Left lobe of liver (tissue), 2 donors: ENCODE results near the gene SELENOT. TPM values are rescaled to one million over a fixed set of nuclear protein-coding genes. Genes with fewer than 3 reads are reported as not detected.

Experiments
- ATAC-seq: fragments of 200-7000 bp; cut with Tn5 transposase; one replicate; pipeline ENCODE4 v1.9.1; 2020; ENCODE audit warnings: mild to moderate bottlenecking, moderate library complexity
- DNase-seq: peaks from one replicate; pipeline ENCODE4 v3.0.0-alpha.2; 2020; ENCODE audit warnings: low spot score
- total RNA-seq: library from RNA; stranded (reverse); gene quantifications from one replicate; pipeline ENCODE4 v1.2.1, GENCODE V29; 2021
- donor health status: DM: no; HTN: no; CAD: no; lungs with moderate emphysema.
- donor health status: DM: no; HTN: yes; CAD: no.

Gene SELENOT
- total RNA-seq, 1 donor from 2014 or later: 42.5 TPM

DNA sequence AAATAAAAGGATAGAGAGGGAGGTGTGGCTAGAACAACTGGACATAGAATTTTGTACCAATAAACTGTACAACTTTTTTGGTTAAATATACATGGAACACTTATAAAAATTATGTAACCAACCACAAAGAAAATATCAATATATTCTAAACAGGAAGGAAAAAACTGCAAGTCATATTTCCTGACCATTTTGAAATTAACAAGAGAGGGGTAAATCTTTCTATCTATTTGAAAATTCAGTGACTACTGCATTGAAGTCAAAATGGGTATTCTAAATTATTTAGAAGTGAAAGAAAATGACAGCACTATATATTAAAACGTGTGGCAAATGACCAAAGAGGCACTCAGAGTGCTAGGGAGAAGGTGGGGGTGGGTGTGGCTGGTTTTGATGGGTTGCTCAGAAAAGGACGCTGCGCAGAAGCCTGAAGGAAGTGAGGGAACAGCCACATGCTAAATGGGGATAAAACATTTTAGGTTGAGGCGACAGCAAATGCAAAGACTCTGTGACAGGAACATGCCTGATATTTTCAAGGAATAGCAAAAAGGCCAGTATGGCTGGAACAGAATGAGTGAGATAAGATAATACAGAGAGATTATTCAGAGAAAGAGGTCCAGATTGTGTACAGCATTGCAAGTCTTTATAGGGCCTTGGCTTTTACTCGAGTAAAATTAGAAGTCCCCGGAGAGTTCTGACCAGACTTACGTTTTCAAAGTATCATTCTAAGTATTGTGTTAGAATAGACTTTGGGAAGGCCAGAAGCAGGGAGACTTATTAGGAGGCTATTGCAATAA lies 59.5 kb downstream of the SELENOT start:
- DNase-seq (no peak), ATAC-seq (no peak)

DNA sequence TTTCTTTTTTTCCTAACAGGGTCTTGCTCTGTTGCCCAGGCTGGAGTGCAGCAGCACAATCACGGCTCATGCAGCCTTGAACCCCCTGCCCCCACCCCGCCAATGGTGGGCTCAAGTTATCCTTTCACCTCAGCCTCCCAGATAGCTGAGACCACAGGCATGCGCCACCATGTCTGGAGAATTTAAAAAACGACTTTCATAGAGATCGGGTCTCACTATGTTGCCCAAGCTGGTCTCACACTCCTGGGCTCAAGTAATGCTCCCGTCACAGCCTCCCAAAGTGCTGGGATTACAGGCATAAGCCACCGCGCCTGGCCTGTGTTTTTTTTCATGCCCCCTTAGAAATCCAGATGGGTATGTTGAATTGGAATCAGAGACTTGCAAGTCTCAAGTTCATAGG lies 60.3 kb downstream of the SELENOT start:
- DNase-seq (no peak), ATAC-seq (no peak)

DNA sequence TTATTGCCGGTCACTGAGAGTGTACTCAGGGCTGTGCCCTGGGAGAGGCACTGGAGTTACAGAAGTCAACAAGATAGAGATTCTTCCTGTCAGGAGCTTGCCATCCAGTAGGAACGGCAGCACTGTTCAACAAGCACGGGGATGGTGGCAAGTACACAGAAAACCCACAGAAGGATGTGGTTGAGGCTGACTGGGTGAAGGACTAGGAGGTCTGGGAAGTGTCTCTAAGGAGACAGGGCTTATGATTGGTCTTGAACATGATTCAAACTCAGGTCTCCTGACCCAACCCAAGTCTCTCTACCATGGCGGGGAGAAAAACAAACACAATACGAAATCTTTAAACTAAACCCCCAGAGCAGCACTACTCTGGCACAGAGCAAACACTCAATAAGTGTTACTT lies 63.0 kb downstream of the SELENOT start:
- ATAC-seq: no peak
- no peak for DNase-seq

DNA sequence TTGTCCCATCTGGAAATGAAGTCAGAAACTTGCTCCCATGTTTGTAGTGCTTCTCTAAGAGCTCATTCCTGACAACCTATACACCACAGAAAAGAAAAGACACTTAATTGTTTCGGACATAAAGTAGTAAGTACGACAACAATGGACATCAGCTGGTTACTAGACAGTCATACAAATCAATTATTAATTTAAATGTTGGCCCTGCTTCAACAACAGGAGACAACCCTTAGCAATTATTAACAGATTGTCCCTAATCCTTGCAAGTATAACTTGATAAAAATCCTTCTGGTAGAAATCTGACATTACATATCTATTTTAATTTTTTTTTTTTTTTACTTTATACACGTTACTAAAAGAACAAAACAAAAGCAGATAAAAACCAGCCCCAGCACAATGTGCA lies 70.8 kb downstream of the SELENOT start:
- DNase-seq: no peak
- peak; percentile 46 for ATAC-seq

DNA sequence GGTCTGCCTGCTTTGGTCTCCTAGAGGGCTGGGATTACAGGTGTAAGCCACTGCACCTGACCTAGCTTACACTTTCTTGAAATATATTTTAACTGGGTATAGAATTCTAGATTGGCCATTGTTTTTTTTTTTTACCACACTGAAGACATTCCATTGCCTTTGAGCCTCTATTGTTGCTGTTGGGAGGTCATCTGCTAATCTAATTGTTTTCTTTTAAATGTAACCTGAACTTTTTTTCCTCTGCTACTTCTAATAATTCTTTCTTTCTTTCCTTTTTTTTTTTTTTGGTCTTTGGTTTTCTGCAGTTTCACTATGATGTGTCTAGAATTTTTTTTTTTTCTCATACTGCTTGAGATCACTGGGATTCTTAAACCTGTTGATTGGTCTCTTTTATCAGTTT lies 72.5 kb downstream of the SELENOT start:
- DNase-seq: no peak

More for the DNA sequence above, 72.5 kb downstream of the SELENOT start:
- no peak for ATAC-seq

Other genes with a start within 250 kb of the SELENOT start
- gene TSC22D2, start 195.0 kb upstream of the SELENOT start, total RNA-seq: 8.5 TPM
- gene SERP1, start 56.8 kb upstream of the SELENOT start, total RNA-seq: 120 TPM
- 30.0 TPM for gene EIF2A, start 56.5 kb upstream of the SELENOT start, total RNA-seq
- not detected for gene ERICH6, start 100.6 kb downstream of the SELENOT start, total RNA-seq
- gene SIAH2, start 159.8 kb downstream of the SELENOT start, total RNA-seq: 39.5 TPM